K562 (cell line): ENCODE results near the gene LRMDA. TPM values are rescaled to one million over a fixed set of nuclear protein-coding genes. Genes with fewer than 3 reads are reported as not detected.

Experiments
- ATAC-seq: fragments of 200-7000 bp; cut with Tn5 transposase; 3 replicates; pipeline ENCODE4 v1.9.1; 2020; ENCODE audit warnings: moderate library complexity
- BruUV-seq: library from RNA; stranded (reverse); fragments of 400-500 nt; replicated peaks from 2 replicates; lab custom pipeline; 2021; lab: Mats Ljungman, UMichigan
- CTCF ChIA-PET: fragments of 300-600 bp; formaldehyde crosslinking; extraction: SDS; loops from one replicate; lab custom pipeline; 2021; ENCODE audit warnings: low intra/inter-chr PET ratio; lab: Yijun Ruan, JAX
- POLR2A ChIA-PET: fragments of 300-600, 350-650 bp; sonication (Branson Sonifier 250); formaldehyde crosslinking; extraction: SDS; loops from one replicate; lab custom pipeline; 2021; ENCODE audit warnings: antibody characterized with exemption, inconsistent platforms; lab: Yijun Ruan, JAX
- DNase-seq, 4 experiments: peaks; one replicate each; pipeline versions ENCODE4 v3.0.0 to v3.0.0-alpha.2; 2011 to 2018; ENCODE audit warnings: low spot score in 3 of 4, mixed read lengths in 3 of 4; ENCODE audit errors: extremely low read depth in 1 of 4
- FAIRE-seq: peaks from 2 replicates; lab custom pipeline; 2011; peaks lifted over from hg19 to GRCh38; lab: Jason Lieb, UNC
- H2AFZ ChIP-seq: 2 replicates; pipeline ENCODE4 v1.6.0; 2011; ENCODE audit warnings: low read depth, low read length, control low read depth, inconsistent platforms
- H3K27ac ChIP-seq: fragments of 200-600 bp; 3 replicates; pipeline ENCODE4 v1.8.0; 2011; ENCODE audit warnings: low read depth, mild to moderate bottlenecking, control low read depth, inconsistent platforms, low read length, moderate library complexity, mixed read lengths; ENCODE audit errors: extremely low read depth
- H3K27me3 ChIP-seq, 2 experiments: fragments of 300-600 bp in 1 of 2; 2 replicates in 1 of 2; 3 replicates in 1 of 2; pipeline versions ENCODE4 v1.6.0 to v1.8.0; 2011; ENCODE audit warnings: inconsistent platforms in 2 of 2, low read length in 2 of 2, mild to moderate bottlenecking in 1 of 2, mixed read lengths in 1 of 2, moderate library complexity in 1 of 2; ENCODE audit not compliant: control insufficient read depth in 2 of 2, insufficient read depth in 2 of 2
- H3K36me3 ChIP-seq: fragments of 300-600 bp; 3 replicates; pipeline ENCODE4 v1.8.0; 2011; ENCODE audit warnings: mild to moderate bottlenecking, low read length, inconsistent platforms; ENCODE audit not compliant: control insufficient read depth, insufficient read depth
- H3K4me1 ChIP-seq, 2 experiments: fragments of 200-600 bp in 1 of 2; replicated peaks in 1 of 2; 2 replicates in 1 of 2; 3 replicates in 1 of 2; pipeline versions ENCODE4 v1.5.1 to v1.8.0; 2011; ENCODE audit warnings: inconsistent platforms in 2 of 2, low read length in 2 of 2, mild to moderate bottlenecking in 1 of 2, mixed read lengths in 1 of 2, moderate library complexity in 1 of 2; ENCODE audit not compliant: control insufficient read depth in 2 of 2, insufficient read depth in 2 of 2
- H3K4me2 ChIP-seq: 2 replicates; pipeline ENCODE4 v1.6.1; 2011; ENCODE audit warnings: low read length, control low read depth, inconsistent platforms, mixed read lengths; ENCODE audit not compliant: insufficient read depth
- H3K4me3 ChIP-seq: fragments of 200-600 bp; sonication (generic), shearing (Covaris generic); 2 replicates; pipeline ENCODE4 v1.5.1; 2016; ENCODE audit warnings: control low read depth, inconsistent platforms
- H3K79me2 ChIP-seq: fragments of 200-600 bp; 3 replicates; pipeline ENCODE4 v1.8.0; 2011; ENCODE audit warnings: low read length, inconsistent platforms; ENCODE audit not compliant: control insufficient read depth, insufficient read depth
- H3K9ac ChIP-seq, 2 experiments: 2 replicates each; pipeline versions ENCODE4 v1.6.0 to v1.6.1; 2011; ENCODE audit warnings: low read depth in 2 of 2, low read length in 2 of 2, control low read depth in 1 of 2, inconsistent platforms in 1 of 2, mild to moderate bottlenecking in 1 of 2, mixed read lengths in 1 of 2; ENCODE audit not compliant: insufficient read depth in 1 of 2
- H3K9me1 ChIP-seq: one replicate; pipeline ENCODE4 v1.6.0; 2011; ENCODE audit warnings: inconsistent platforms, mild to moderate bottlenecking, low read length, moderate library complexity; ENCODE audit not compliant: control insufficient read depth, insufficient read depth
- H3K9me3 ChIP-seq: replicated peaks from 2 replicates; pipeline ENCODE4 v1.5.1; 2011; ENCODE audit warnings: low read depth, low read length, inconsistent platforms; ENCODE audit not compliant: control insufficient read depth, insufficient read depth
- H4K20me1 ChIP-seq: replicated peaks from 2 replicates; pipeline ENCODE4 v1.6.1; 2011; ENCODE audit warnings: low read length, inconsistent platforms, mixed read lengths; ENCODE audit not compliant: control insufficient read depth, insufficient read depth
- DMBX1 ChIP-seq: fragments of 250-450 bp; sonication (Bioruptor Pico); IDR thresholded peaks from 2 replicates; pipeline ENCODE4 v1.8.0; 2022; ENCODE audit warnings: inconsistent platforms, mild to moderate bottlenecking, moderate library complexity, borderline replicate concordance
- RFX1 ChIP-seq: fragments of 450-650 bp; IDR thresholded peaks from 2 replicates; pipeline ENCODE4 v1.6.1; 2016; ENCODE audit warnings: mild to moderate bottlenecking, moderate library complexity
- WGBS: fragments of 100-300 bp; shearing (Covaris generic); methylation state at CpG from one replicate; pipeline ENCODE4 v1.1.6; 2016; ENCODE audit warnings: low coverage, mixed read lengths; ENCODE audit not compliant: insufficient coverage; ENCODE audit errors: missing lambda C conversion rate; 5-methylcytosine and 5-hydroxymethylcytosine counted together
- in situ Hi-C: fragments of 300-500 bp; cut with MboI; formaldehyde crosslinking; loops from 4 replicates; pipeline ENCODE4 v1.15.0; 2018; ENCODE audit warnings: inconsistent platforms, mixed read lengths
- intact Hi-C: fragments of 100-400 bp; cut with micrococcal nuclease; formaldehyde crosslinking; loops from 2 replicates; pipeline ENCODE4 v1.14.2; 2022
- polyA plus RNA-seq, 8 experiments: library from polyadenylated mRNA; depleted of rRNA in 4 of 8; stranded (reverse) in 5 of 8; unstranded in 3 of 8; fragments of >200 nt; fragmentation: Nextera tagmentation in 2 of 8; fragmentation: Illumina TruSeq in 1 of 8; extraction: Ambion mirVana in 2 of 8; extraction: Trizol in 1 of 8; gene quantifications; 2 replicates each; pipeline versions ENCODE4 v1.2.1 to v1.2.3, GENCODE V29; 2011 to 2014; ENCODE audit warnings: inconsistent platforms in 1 of 8, missing spikeins in 1 of 8
- total RNA-seq, 7 experiments: library from RNA; depleted of rRNA in 6 of 7; stranded (reverse); fragments of >200 nt in 6 of 7; fragmentation: Illumina TruSeq in 2 of 7; extraction: Trizol in 2 of 7; gene quantifications; 2 replicates each; pipeline versions ENCODE4 v1.2.1 to v1.2.3, GENCODE V29; 2011 to 2021; ENCODE audit warnings: low replicate concordance in 1 of 7

Gene LRMDA
- total and polyA plus RNA-seq, 9 of the 15 experiments (the other 6 are each of a cell fraction or from before 2014, with no cell fraction given), result 0.25 TPM; not detected in 8

- Histone ChIP-seq H3K36me3 (no peaks in the 10 kb centered on the region), H3K4me3 (no peak overlapping the region), H3K9me3 (no peaks in the 10 kb centered on the region; the same call in 1 of the 2 replicates), H2AFZ (no peak overlapping the region), H3K27me3 (peaks cover 4 to 8% of the 10 kb centered on the region in 2 experiments; a peak in 3 of 5 replicates), H3K79me2 (no peaks in the 10 kb centered on the region), H3K27ac (no peak overlapping the region), H3K9me1 (no peaks in the 10 kb centered on the region), H3K4me1 (no peaks in the 10 kb centered on the region), H3K4me2 (no peak overlapping the region), H4K20me1 (no peaks in the 10 kb centered on the region), H3K9ac (no peak overlapping the region)
- POLR2A ChIA-PET, result interaction anchor here (0.5 to 1.2 kb wide), 3 partner anchors 14 to 582 kb away, joined by 3 read pairs; no protein-coding TSS in a partner anchor
- BruUV-seq, result no TSS peak
- 2% methylated on average over 14 of the region's 20 CpGs for WGBS
- ATAC-seq, result peak; percentile 20; the same call in 1 of the 3 replicates
- FAIRE-seq, result no peak
- in situ Hi-C loops (no loop called here), intact Hi-C loops (loop anchor here (10.0 kb wide), 1 partner anchor 631 kb away; the partner anchor contains the start of gene ZNF503)
- no peak for DNase-seq
- TF ChIP-seq DMBX1 (CRISPR knock-in tag), result no peak
- TF ChIP-seq RFX1, result peak; percentile 18; the same call in 1 of the 2 replicates
- CTCF ChIA-PET, result interaction anchor here (0.6 to 0.7 kb wide), 2 partner anchors 536 to 801 kb away, joined by 3 to 4 read pairs; no protein-coding TSS in a partner anchor
Observed at GRCh38 chr10:76035206-76036110, 604.0 kb downstream of the LRMDA start.
